ENCODE data around the gene PPP1R36. TPM values are rescaled to one million over a fixed set of nuclear protein-coding genes. Genes with fewer than 3 reads are reported as not detected.

Gene PPP1R36
- total RNA-seq, 3 donors from 2014 or later = 1.8 to 10.4 (median 7.6) TPM

DNA sequence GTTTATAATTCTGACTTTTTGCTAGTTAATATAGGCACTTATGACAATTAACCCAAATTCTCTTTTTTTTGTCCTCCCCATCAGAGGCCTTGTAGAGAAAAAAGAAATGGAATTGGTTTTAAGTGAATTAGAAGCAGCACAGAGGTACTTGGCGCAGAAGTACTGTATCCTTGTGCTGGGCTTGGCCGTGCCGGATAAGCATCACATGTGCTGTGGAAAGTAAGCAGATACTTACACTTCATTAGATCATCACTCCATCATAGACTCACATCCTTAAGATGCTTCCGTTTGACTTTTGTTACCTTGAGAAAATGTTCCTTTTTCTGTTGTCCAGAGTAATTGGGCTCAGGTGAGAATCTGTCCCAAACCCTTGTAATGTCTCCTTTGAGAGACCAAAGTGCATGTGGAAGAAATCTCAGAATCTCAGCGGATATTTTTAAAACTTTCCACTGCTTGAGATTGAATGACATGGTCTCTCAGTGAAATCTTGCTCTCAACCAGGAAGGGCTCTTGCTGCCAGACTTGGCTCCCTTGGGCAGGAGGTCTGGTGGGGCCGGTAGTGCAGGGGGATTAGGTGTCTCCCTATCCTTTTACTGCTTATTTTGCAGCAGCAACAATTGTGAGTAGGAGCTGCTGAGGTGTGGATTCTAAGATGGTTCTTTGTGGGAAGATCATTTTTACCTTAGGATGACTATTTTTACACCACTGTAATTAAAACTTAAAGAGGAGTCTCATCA is 24.8 kb downstream of the PPP1R36 start:
- DNase-seq (no peak), ATAC-seq (no peak)
- Histone ChIP-seq H3K9me3 (no peaks in the 10 kb centered on the region), H3K4me3 (no peak overlapping the region), H3K4me1 (ENCODE audit: low read depth) (no peaks in the 10 kb centered on the region), H3K36me3 (ENCODE audit: low read depth) (no peaks in the 10 kb centered on the region)
- intact Hi-C loops (cut with DNase I, micrococcal nuclease) = no loop called here
- TF ChIP-seq, protein P1, sequence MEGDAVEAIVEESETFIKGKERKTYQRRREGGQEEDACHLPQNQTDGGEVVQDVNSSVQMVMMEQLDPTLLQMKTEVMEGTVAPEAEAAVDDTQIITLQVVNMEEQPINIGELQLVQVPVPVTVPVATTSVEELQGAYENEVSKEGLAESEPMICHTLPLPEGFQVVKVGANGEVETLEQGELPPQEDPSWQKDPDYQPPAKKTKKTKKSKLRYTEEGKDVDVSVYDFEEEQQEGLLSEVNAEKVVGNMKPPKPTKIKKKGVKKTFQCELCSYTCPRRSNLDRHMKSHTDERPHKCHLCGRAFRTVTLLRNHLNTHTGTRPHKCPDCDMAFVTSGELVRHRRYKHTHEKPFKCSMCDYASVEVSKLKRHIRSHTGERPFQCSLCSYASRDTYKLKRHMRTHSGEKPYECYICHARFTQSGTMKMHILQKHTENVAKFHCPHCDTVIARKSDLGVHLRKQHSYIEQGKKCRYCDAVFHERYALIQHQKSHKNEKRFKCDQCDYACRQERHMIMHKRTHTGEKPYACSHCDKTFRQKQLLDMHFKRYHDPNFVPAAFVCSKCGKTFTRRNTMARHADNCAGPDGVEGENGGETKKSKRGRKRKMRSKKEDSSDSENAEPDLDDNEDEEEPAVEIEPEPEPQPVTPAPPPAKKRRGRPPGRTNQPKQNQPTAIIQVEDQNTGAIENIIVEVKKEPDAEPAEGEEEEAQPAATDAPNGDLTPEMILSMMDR (IDR thresholded peaks at IDR 0.05) = no peak

DNA sequence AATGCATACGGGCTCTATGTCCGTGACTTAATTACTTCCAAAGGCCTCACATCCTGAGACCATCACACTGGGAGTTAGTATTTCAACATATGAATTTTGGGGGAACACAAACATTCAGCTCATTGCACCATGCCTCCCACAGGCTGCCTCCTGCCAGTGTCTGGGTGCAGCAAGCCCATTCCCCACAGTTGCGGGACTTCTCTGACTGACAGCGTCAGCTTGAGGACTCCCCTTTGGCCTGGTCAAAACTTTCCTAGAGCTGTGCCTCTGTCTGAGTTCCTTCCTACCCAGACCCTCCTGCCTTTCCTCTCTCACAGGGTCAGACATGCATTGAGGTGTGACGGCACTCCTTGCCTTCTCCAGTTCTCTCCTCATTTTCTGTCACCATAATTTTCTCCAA is 27.4 kb downstream of the PPP1R36 start:
- H3K9me3 ChIP-seq = no peaks in the 10 kb centered on the region
- DNase-seq (no peak), ATAC-seq (no peak)
- no peaks in the 10 kb centered on the region for H3K4me1 ChIP-seq (ENCODE audit: low read depth)
- no peak overlapping the region for H3K4me3 ChIP-seq
- intact Hi-C loops (cut with DNase I, micrococcal nuclease) = no loop called here
- TF ChIP-seq, protein P1 (IDR thresholded peaks at IDR 0.05) = no peak
- no peaks in the 10 kb centered on the region for H3K36me3 ChIP-seq (ENCODE audit: low read depth)

DNA sequence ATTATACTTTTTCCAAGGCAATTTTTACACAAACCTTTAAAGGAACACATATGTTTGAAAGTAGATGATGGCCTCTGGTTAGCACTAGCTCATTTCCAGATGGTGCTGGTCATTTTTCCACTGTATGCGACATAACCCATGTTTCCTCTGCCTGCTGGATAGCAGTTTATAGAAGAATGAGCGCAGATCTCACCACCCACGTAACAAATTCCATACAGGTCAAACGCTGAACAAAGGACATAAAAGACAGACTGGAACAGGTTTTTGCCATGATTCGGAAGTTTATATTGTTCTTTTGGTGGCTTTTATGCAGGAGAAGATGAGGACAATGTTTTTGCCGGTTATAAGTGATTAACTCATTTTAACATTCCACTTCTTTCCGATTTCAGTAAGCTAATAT is 30.7 kb downstream of the PPP1R36 start:
- intact Hi-C loops (cut with DNase I, micrococcal nuclease) = no loop called here
- Histone ChIP-seq H3K9me3 (no peaks in the 10 kb centered on the region), H3K4me3 (no peak overlapping the region), H3K4me1 (ENCODE audit: low read depth) (no peaks in the 10 kb centered on the region), H3K36me3 (ENCODE audit: low read depth) (no peaks in the 10 kb centered on the region)
- ATAC-seq = no peak
- DNase-seq = no peak
- TF ChIP-seq, protein P1 (IDR thresholded peaks at IDR 0.05) = no peak

DNA sequence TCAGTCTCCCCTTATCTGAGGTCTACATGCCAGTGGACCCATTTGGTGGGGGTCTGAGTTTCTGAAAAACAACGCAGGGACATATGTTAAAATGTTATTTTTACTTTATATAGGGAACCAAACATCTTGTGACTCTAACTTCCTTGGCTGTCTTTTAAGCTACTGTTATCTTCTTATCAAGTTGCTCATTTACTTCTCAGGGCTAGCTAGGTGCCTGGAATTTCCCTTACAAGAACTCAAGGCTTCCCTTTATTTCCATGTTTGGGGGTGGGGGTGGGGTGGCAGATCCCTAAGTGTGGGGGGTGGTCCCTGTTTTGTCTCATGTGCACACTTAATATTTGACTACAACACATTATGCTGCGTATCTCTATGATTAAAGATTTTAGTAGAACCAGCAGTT is 31.6 kb downstream of the PPP1R36 start:
- Histone ChIP-seq H3K4me1 (ENCODE audit: low read depth) (no peaks in the 10 kb centered on the region), H3K9me3 (no peaks in the 10 kb centered on the region), H3K36me3 (ENCODE audit: low read depth) (no peaks in the 10 kb centered on the region), H3K4me3 (no peak overlapping the region)
- DNase-seq = no peak
- TF ChIP-seq, protein P1 (IDR thresholded peaks at IDR 0.05) = no peak
- no peak for ATAC-seq
- intact Hi-C loops (cut with DNase I, micrococcal nuclease) = no loop called here

DNA sequence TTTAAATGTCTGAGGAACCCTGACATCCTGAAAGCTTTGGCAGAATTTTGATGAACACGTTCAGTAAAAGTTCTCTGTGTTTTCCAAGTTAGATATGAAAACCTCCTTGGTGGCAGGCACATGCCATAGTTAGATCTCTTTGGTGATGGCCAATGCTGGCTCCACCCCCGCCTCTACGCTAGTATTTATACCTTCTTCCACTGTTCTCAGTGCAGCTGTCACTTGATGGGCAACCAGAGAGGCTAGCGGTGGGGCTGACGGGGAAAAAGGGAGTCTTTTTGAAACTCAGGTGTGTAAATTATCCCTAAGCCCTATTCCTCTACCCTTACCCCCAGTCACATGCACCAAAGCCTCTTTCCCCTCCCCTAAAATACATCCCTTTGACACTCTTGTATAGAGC is 32.1 kb downstream of the PPP1R36 start:
- no peaks in the 10 kb centered on the region for H3K4me1 ChIP-seq (ENCODE audit: low read depth)
- no peak overlapping the region for H3K4me3 ChIP-seq
- no peaks in the 10 kb centered on the region for H3K9me3 ChIP-seq
- ATAC-seq = no peak
- no peaks in the 10 kb centered on the region for H3K36me3 ChIP-seq (ENCODE audit: low read depth)
- DNase-seq = no peak
- TF ChIP-seq, protein P1 (IDR thresholded peaks at IDR 0.05) = no peak
- intact Hi-C loops (cut with DNase I, micrococcal nuclease) = no loop called here
